Tibial nerve (tissue), 4 donors: ENCODE data around the gene BDKRB2. TPM values are rescaled to one million over a fixed set of nuclear protein-coding genes. Genes with fewer than 3 reads are reported as not detected.

Experiments used
- DNase-seq, 2 donors: peaks; one replicate each; pipeline ENCODE4 v3.0.0-alpha.2; 2019; ENCODE audit warnings: low spot score in 2 of 2
- H3K27ac ChIP-seq, 4 donors: fragments of 200-600 bp; sonication (generic) in 3 of 4; one replicate each; pipeline ENCODE4 v1.5.1; 2017 to 2019; ENCODE audit warnings: mild to moderate bottlenecking in 1 of 4
- H3K27me3 ChIP-seq, 2 donors: fragments of 200-600 bp; sonication (generic) in 1 of 2; one replicate each; pipeline versions ENCODE4 v1.5.1 to v1.6.0; 2017 to 2019
- H3K36me3 ChIP-seq, 3 donors: fragments of 200-600 bp; sonication (generic); one replicate each; pipeline ENCODE4 v1.5.1; 2018 to 2019
- H3K4me1 ChIP-seq, 4 donors: fragments of 200-600 bp; sonication (generic) in 3 of 4; one replicate each; pipeline ENCODE4 v1.5.1; 2017 to 2019
- H3K4me3 ChIP-seq, 4 donors: fragments of 200-600 bp; sonication (generic) in 3 of 4; one replicate each; pipeline ENCODE4 v1.5.1; 2017 to 2019; ENCODE audit warnings: mild to moderate bottlenecking in 1 of 4, moderate library complexity in 1 of 4
- H3K9me3 ChIP-seq, 4 donors: fragments of 200-600 bp; sonication (generic) in 3 of 4; one replicate each; pipeline ENCODE4 v1.5.1; 2017 to 2019
- CTCF ChIP-seq, 5 experiments: fragments of 200-600 bp in 3 of 5; fragments of 450-650 bp in 2 of 5; sonication (generic) in 3 of 5; IDR thresholded peaks; one replicate each; pipeline ENCODE4 v1.5.1; 2016 to 2019; ENCODE audit warnings: antibody characterized with exemption in 5 of 5, mild to moderate bottlenecking in 3 of 5, moderate library complexity in 2 of 5
- EP300 ChIP-seq, 2 donors: sonication (generic); formaldehyde crosslinking; IDR thresholded peaks; one replicate each; pipeline ENCODE4 v1.6.1; 2017; ENCODE audit warnings: antibody characterized with exemption in 2 of 2, mild to moderate bottlenecking in 1 of 2
- POLR2A ChIP-seq, 2 donors: fragments of 450-650 bp; IDR thresholded peaks; one replicate each; pipeline ENCODE4 v1.6.1; 2017; ENCODE audit warnings: antibody characterized with exemption in 2 of 2, mild to moderate bottlenecking in 2 of 2, moderate library complexity in 2 of 2
- WGBS, 2 donors: methylation state at CpG; one replicate each; pipeline ENCODE4 v1.1.5; 2018; 5-methylcytosine and 5-hydroxymethylcytosine counted together
- total RNA-seq, 4 donors: library from RNA; depleted of rRNA; stranded (reverse); fragments of >200 nt; gene quantifications; one replicate each; pipeline ENCODE4 v1.1.0, GENCODE V29; 2016

Gene BDKRB2
- total RNA-seq, 4 donors from 2014 or later = 10.5 to 26.8 (median 18.4) TPM

DNA sequence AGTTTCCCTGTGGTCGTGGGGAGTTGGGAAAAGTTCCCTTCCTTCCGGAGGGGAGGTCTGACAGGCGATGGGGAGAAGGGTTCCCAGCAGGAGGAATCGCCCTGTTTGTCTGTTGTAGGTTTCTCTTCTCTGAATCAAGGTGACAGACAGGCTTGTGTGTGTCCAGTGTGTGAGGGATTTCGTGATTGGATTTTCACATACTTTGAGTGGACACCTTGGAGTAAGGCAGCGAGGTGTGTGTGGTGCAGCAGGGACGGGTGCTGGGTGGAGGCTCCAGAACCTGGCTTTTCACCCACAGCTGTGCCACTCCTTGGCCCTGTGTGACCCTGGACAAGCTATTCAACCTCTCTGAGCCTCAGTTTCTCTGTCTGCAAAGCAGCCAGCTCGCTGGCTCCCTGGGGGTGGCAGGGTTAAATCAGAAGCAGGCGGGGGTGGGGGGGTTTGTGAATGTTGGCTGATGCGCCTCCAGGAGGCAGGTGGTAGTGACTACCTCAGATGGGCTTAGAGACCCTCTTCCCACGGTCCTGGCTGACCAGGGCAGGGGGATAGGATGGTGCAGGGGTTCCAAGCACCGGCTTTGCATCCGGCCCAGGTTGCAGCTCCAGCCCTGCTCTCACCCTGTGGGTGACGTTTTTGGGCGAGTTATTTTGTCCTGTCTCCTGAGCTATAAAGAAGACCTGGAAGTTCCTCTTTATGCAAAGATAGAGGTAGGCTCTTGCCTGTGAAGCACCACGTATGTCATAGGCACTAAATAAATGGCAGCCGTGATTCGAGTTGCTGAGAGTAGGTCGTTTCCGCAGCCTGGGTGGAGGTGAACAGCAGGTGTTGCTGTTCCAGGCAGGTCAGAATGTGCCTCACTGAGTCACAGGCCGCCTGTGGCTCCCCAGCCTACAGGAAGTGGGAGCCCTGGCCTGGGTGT lies 679 bp downstream of the BDKRB2 start:
- Histone ChIP-seq H3K27ac (peak overlapping the region; percentile 44 to 87 (median 85)), H3K27me3 (peaks cover 0 to 9% of the 10 kb centered on the region in 2 donors), H3K36me3 (no peaks in the 10 kb centered on the region), H3K9me3 (no peaks in the 10 kb centered on the region), H3K4me1 (peaks cover 0 to 29% (median 5%) of the 10 kb centered on the region in 4 donors), H3K4me3 (peak overlapping the region; percentile 27 to 56 (median 35))
- 21 to 33% methylated on average over 15 to 21 of the region's 21 CpGs for WGBS, 2 donors
- no peak for DNase-seq
- no peak for TF ChIP-seq POLR2A (IDR thresholded peaks at IDR 0.05)
- no peak for TF ChIP-seq CTCF (IDR thresholded peaks at IDR 0.05)
- TF ChIP-seq EP300 (IDR thresholded peaks at IDR 0.05) = no peak

GRCh38 chr14:96205978-96206360 lies 1.3 kb downstream of the BDKRB2 start:
- no peak for DNase-seq
- no peak for TF ChIP-seq POLR2A (IDR thresholded peaks at IDR 0.05)
- TF ChIP-seq EP300 (IDR thresholded peaks at IDR 0.05) = no peak
- TF ChIP-seq CTCF (IDR thresholded peaks at IDR 0.05) = no peak
- Histone ChIP-seq H3K27me3 (peaks cover 0 to 9% of the 10 kb centered on the region in 2 donors), H3K27ac (peak overlapping the region; percentile 10 to 87 (median 85)), H3K36me3 (no peaks in the 10 kb centered on the region), H3K4me1 (peaks cover 0 to 29% (median 5%) of the 10 kb centered on the region in 4 donors), H3K4me3 (peak overlapping the region; percentile 27 to 56 (median 35)), H3K9me3 (peaks cover 0 to 1% (median 0%) of the 10 kb centered on the region in 4 donors)
- WGBS, 2 donors = 27 to 31% methylated on average over 5 to 6 of the region's 6 CpGs

GRCh38 chr14:96206461-96206860 lies 1.8 kb downstream of the BDKRB2 start:
- peak overlapping the region in 3 of 4 donors; percentile 27 to 56 (median 39) for H3K4me3 ChIP-seq
- H3K27ac ChIP-seq = peak overlapping the region in 2 of 4 donors; percentile 8 to 36

GRCh38 chr14:96207686-96208085 lies 3.0 kb downstream of the BDKRB2 start:
- WGBS, 2 donors = 77 to 86% methylated on average over 5 of the region's 5 CpGs
- H3K27ac ChIP-seq = no peak overlapping the region

More at GRCh38 chr14:96206461-96206860, 1.8 kb downstream of the BDKRB2 start:
- peaks cover 0 to 5% (median 0%) of the 10 kb centered on the region in 3 donors for H3K36me3 ChIP-seq
- H3K27me3 ChIP-seq = peaks cover 0 to 9% of the 10 kb centered on the region in 2 donors
- 67 to 70% methylated on average over 8 of the region's 8 CpGs for WGBS, 2 donors
- H3K4me1 ChIP-seq = peaks cover 0 to 29% (median 5%) of the 10 kb centered on the region in 4 donors
- peaks cover 0 to 6% (median 0%) of the 10 kb centered on the region in 4 donors for H3K9me3 ChIP-seq
- TF ChIP-seq EP300 (IDR thresholded peaks at IDR 0.05) (no peak), CTCF (IDR thresholded peaks at IDR 0.05) (no peak), POLR2A (IDR thresholded peaks at IDR 0.05) (no peak)
- no peak for DNase-seq

More at GRCh38 chr14:96207686-96208085, 3.0 kb downstream of the BDKRB2 start:
- peaks cover 0 to 18% (median 0%) of the 10 kb centered on the region in 4 donors for H3K9me3 ChIP-seq
- no peak overlapping the region for H3K4me3 ChIP-seq
- DNase-seq = no peak
- TF ChIP-seq POLR2A (IDR thresholded peaks at IDR 0.05) (no peak), CTCF (IDR thresholded peaks at IDR 0.05) (no peak), EP300 (IDR thresholded peaks at IDR 0.05) (no peak)
- peaks cover 0 to 9% of the 10 kb centered on the region in 2 donors for H3K27me3 ChIP-seq
- peaks cover 0 to 16% (median 0%) of the 10 kb centered on the region in 3 donors for H3K36me3 ChIP-seq
- peaks cover 0 to 29% (median 5%) of the 10 kb centered on the region in 4 donors for H3K4me1 ChIP-seq
